C1 segment of cervical spinal cord (tissue), 14 donors: Measurements from ENCODE around the gene HYKK.
"Not testable (repeated sequence)": the region's sequence is repeated elsewhere in the genome, so short reads cannot be mapped to it uniquely, and the experiment has no call there.

ENCODE experiments used
- DNase-seq, 14 donors: peaks; one replicate each; lab custom pipeline; 2025; lab: John Stamatoyannopoulos, UW

Gene HYKK

GRCh38 chr15:78540141-78540870 is 32.9 kb downstream of the HYKK start, which contains the start of gene PSMA4:
Gene PSMA4 (plus strand): TSS chr15:78540444. CDS start chr15:78541928, 1,484 bp downstream.
- DNase-seq, result peak; percentile 42 to 99 (median 90)

GRCh38 chr15:78540871-78541743 is 33.7 kb downstream of the HYKK start:
- DNase-seq, result no peak

GRCh38 chr15:78541744-78542034 is 34.3 kb downstream of the HYKK start:
- DNase-seq, result no peak

GRCh38 chr15:78542647-78543046 is 35.3 kb downstream of the HYKK start:
- no peak for DNase-seq

- no peak for DNase-seq
These were observed 42.8 kb downstream of the HYKK start for GRCh38 chr15:78550194-78550593.

- DNase-seq, result no peak
These were observed 43.4 kb downstream of the HYKK start for GRCh38 chr15:78550815-78551214.

- no peak for DNase-seq
These were observed 44.5 kb downstream of the HYKK start for GRCh38 chr15:78551902-78552301.

- DNase-seq, result no peak
These were observed 45.2 kb downstream of the HYKK start for GRCh38 chr15:78552597-78552996.

- DNase-seq, result not testable (repeated sequence)
These were observed 52.8 kb downstream of the HYKK start for GRCh38 chr15:78560201-78560600.

GRCh38 chr15:78561490-78561889 is 54.1 kb downstream of the HYKK start:
- DNase-seq, result no peak

- no peak for DNase-seq
These were observed 55.7 kb downstream of the HYKK start for GRCh38 chr15:78563092-78563491.

GRCh38 chr15:78564743-78565096 is 57.3 kb downstream of the HYKK start:
- DNase-seq, result no peak

GRCh38 chr15:78565097-78565950 is 57.9 kb downstream of the HYKK start, which contains the start of gene CHRNA5:
Gene CHRNA5 (plus strand): TSS chr15:78565520. CDS start chr15:78565720, 200 bp downstream.
- peak in 9 of 14 donors; percentile 4 to 40 (median 6) for DNase-seq

GRCh38 chr15:78565951-78566774 is 58.8 kb downstream of the HYKK start:
- DNase-seq, result peak in 1 of 14 donors; percentile 3

- DNase-seq, result no peak
These were observed 60.2 kb downstream of the HYKK start for GRCh38 chr15:78567531-78567930.

GRCh38 chr15:78570710-78571109 is 63.3 kb downstream of the HYKK start:
- no peak for DNase-seq

GRCh38 chr15:78571382-78571781 is 64.0 kb downstream of the HYKK start:
- no peak for DNase-seq

GRCh38 chr15:78573416-78573815 is 66.0 kb downstream of the HYKK start:
- no peak for DNase-seq

GRCh38 chr15:78574944-78575343 is 67.6 kb downstream of the HYKK start:
- DNase-seq, result no peak
